Cardiac fibroblast (primary cell): ENCODE results near the gene HS6ST2.
"Not testable (repeated sequence)": the region's sequence is repeated elsewhere in the genome, so short reads cannot be mapped to it uniquely, and the experiment has no call there.

Source experiments
- DNase-seq, 2 donors: peaks; one replicate each; pipeline versions ENCODE4 v3.0.0 to v3.0.0-alpha.2; 2010; ENCODE audit warnings: low read depth in 2 of 2
- H3K4me3 ChIP-seq, 2 donors: replicated peaks in 1 of 2; 1 replicate in 1 of 2; 2 replicates in 1 of 2; pipeline ENCODE4 v1.5.1; 2011; ENCODE audit warnings: low read depth in 2 of 2, low read length in 2 of 2, mild to moderate bottlenecking in 2 of 2, moderate library complexity in 1 of 2
- CTCF ChIP-seq: IDR thresholded peaks from one replicate; pipeline ENCODE4 v1.5.1; 2011; ENCODE audit warnings: low read depth, mild to moderate bottlenecking, low read length, inconsistent platforms

Gene HS6ST2

GRCh38 chrX:132984058-132984650 is 25.7 kb upstream of the HS6ST2 start:
- TF ChIP-seq CTCF: no peak
- H3K4me3 ChIP-seq: no peak overlapping the region
- no peak for DNase-seq

GRCh38 chrX:132983496-132983895 is 25.1 kb upstream of the HS6ST2 start:
- TF ChIP-seq CTCF: no peak
- DNase-seq: no peak
- H3K4me3 ChIP-seq: no peak overlapping the region

GRCh38 chrX:132980035-132980434 is 21.6 kb upstream of the HS6ST2 start:
- H3K4me3 ChIP-seq, DNase-seq: not testable (repeated sequence)

GRCh38 chrX:132968296-132968949 is 10.0 kb upstream of the HS6ST2 start:
- TF ChIP-seq CTCF: no peak
- DNase-seq: no peak
- no peak overlapping the region for H3K4me3 ChIP-seq

- no peak for DNase-seq
- no peak for TF ChIP-seq CTCF
Observed at GRCh38 chrX:132967049-132967448, 8.6 kb upstream of the HS6ST2 start.

GRCh38 chrX:132965461-132965860 is 7.0 kb upstream of the HS6ST2 start:
- TF ChIP-seq CTCF: no peak
- no peak for DNase-seq
- no peak overlapping the region for H3K4me3 ChIP-seq

More at GRCh38 chrX:132967049-132967448, 8.6 kb upstream of the HS6ST2 start:
- H3K4me3 ChIP-seq: no peak overlapping the region

GRCh38 chrX:132961511-132961910 is 3.1 kb upstream of the HS6ST2 start:
- DNase-seq: no peak
- H3K4me3 ChIP-seq: no peak overlapping the region
- TF ChIP-seq CTCF: no peak
